Measurements from ENCODE around the gene ASCC3.

GRCh38 chr6:100803264-100804045 lies 77.7 kb downstream of the ASCC3 start:
- TF ChIP-seq POLR2A (IDR thresholded peaks at IDR 0.05; ENCODE audit: low read depth): no peak
- no peak for TF ChIP-seq CTCF (IDR thresholded peaks at IDR 0.05)
